COLO668 (cell line): ENCODE data around the gene ABCC9.

Experiments used
- DNase-seq: peaks from one replicate; lab custom pipeline; 2025; ENCODE audit not compliant: unreplicated experiment; lab: John Stamatoyannopoulos, UW

ABCC9 gene

DNA sequence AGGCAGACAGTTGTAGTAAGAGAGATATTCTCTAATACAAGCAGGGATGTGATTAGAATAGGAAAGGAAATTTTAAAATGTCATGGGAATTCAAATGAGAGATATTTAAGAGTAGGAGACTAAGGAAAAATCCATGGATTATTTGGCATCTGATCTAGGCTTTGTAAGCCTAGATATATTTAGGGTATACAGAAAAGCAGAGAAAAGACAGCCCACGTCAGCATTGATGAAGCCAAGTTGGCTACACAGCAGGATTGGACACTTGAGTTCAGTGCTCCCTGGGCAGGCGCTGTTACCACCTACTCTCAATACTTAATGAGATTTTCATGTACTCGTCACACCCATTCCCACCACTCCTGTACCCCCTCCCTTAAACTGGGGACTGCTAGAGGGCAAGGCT, 165.1 kb downstream of the ABCC9 start:
- no peak for DNase-seq

- no peak for DNase-seq
Observed at GRCh38 chr12:21775133-21775820, 165.9 kb downstream of the ABCC9 start.

GRCh38 chr12:21774358-21775132, 166.7 kb downstream of the ABCC9 start, which contains the start of gene KCNJ8:
TSS of gene KCNJ8 (minus strand) at chr12:21774706. CDS start at chr12:21773616, 1,090 bp downstream.
- DNase-seq, result no peak

DNA sequence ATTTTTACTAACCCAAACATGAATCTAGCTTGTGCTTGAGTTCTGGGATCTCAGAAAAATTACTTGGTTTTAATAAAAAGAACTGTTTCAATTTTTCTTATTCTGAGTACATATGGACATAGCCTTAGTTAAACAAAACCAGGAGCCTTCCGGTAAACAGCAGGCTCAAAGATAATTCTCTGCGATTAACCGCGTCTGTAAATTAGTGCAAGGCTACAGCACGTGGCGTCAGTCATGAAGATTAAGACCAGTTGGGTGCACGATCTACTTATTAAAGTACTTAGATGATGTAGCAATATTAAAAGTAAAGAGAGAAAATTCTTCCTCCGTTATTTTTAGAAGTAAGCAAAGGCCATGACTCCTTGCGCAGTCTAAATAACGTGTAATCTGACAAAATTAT, 167.4 kb downstream of the ABCC9 start:
- no peak for DNase-seq

- no peak for DNase-seq
Observed at GRCh38 chr12:21773263-21773741, 167.9 kb downstream of the ABCC9 start.

DNA sequence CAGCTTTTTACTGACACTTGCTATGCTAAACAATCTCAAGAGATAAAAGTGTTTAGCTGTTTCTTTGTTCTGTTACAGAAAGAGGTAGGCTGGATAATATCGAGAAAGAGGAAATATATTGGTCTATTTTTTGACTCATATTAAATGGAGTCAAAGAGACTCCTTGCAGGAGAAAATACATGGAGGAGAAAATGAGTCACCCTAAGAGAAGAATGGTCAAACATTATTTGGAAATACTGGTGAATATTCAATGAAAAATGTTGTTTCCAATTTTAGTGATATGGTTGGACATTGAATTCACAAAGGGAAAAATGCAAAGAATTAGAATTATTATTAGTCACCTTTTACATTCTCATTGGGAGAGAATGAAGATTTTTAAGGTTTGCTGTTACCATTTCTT, 169.9 kb downstream of the ABCC9 start:
- DNase-seq, result no peak

DNA sequence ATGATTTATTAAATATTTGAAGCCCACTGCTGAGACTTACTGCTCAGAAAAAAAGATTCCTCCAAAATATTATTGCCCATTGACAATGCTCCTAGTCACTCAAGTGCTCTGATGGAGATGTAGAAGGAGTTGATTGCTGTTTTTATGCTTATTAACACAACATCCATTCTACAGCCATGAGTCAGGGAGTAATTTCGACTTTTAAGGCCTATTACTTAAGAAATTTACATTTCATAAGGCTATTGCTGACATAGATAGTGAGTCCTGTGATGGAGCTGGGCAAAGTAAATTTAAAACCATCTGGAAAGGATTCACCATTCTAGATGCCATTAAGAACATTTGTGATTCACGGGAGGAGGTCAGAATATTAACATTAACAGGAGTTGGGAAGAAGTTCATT, 171.9 kb downstream of the ABCC9 start:
- no peak for DNase-seq

GRCh38 chr12:21766403-21766802, 174.8 kb downstream of the ABCC9 start:
- no peak for DNase-seq

- no peak for DNase-seq
Observed at GRCh38 chr12:21764950-21765349, 176.3 kb downstream of the ABCC9 start.

DNA sequence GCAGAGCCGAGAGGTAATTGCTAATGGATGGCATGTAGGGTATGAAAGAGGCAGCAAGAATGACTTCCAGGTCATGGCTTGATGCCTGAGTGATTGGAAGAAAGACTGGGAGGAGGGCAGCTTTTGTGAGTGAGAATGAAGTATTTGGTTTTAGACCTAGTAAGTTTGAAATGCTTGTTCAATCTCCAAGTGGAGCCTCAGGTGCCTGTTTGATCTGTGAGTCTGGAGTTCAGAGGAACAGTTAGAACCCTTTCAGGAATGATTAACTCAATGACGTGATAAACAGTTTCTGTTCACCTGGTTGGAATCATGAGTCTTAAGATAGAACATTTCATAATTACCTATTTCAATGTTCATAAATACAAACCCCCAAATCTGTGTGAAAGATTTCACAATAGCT, 177.2 kb downstream of the ABCC9 start:
- no peak for DNase-seq

DNA sequence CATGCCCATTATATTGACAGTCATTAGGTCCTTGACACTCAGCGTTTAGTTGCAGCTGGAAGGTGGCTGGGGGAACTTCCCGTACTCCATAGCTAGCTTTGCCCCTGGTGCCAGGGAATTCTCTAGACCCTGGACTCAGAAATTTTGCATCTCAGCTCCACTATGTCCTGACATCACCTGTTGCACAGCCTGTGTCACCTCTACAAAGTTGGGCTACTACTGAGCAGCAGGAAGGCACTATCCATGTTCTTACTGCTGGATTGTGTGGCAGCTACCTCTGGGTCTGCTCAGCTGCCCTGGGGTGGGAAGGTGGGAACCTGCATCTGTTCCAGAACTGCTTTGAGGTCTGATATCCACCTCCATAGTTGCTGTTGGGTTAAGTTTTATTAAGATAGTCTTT, 177.7 kb downstream of the ABCC9 start:
- DNase-seq, result no peak

GRCh38 chr12:21759737-21760136, 181.5 kb downstream of the ABCC9 start:
- DNase-seq, result no peak

- DNase-seq, result no peak
Observed at GRCh38 chr12:21757735-21758134, 183.5 kb downstream of the ABCC9 start.

GRCh38 chr12:21756699-21757098, 184.5 kb downstream of the ABCC9 start:
- no peak for DNase-seq

GRCh38 chr12:21751517-21751916, 189.7 kb downstream of the ABCC9 start:
- DNase-seq, result no peak
